ENCODE data around the gene ZNF503. TPM values are rescaled to one million over a fixed set of nuclear protein-coding genes. Genes with fewer than 3 reads are reported as not detected.

The ZNF503 gene
- total and polyA plus RNA-seq, 2 of the 8 experiments (the other 6 are each of a cell fraction or from before 2014, with no cell fraction given): 0.03 to 0.13 TPM

DNA sequence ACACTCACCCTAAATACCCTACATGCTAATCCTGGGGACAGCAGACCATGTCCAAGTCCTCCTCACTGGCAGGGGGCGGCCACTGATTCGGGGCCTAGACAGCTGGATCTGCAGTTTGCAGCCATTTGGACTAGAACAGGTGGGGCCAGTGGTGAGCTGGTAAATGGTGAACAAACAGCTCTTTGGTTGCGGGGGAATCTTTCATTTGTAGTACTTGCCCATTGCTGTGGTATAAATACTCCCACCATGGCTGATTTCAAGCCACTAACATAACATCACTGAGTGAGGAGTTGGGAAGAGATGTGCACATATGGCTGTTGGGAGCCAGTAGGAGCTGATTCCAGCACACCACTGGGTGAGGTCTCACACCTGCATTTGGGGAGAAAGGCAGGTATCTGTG lies 13.5 kb downstream of the ZNF503 start:
- Histone ChIP-seq H3K23me2 (ENCODE audit: low read depth, low read length) (no peaks in the 10 kb centered on the region), H2BK12ac (ENCODE audit: low read depth, low read length) (no peak overlapping the region), H2BK5ac (ENCODE audit: low read depth, low read length) (no peak overlapping the region), H2BK120ac (replicated peaks; ENCODE audit: low read depth, low read length) (no peak overlapping the region), H4K91ac (replicated peaks; ENCODE audit: insufficient read length, low read length) (no peak overlapping the region), H3K9me3 (ENCODE audit: insufficient read depth in 2 of 2, low read depth in 1 of 2, low read length in 1 of 2) (0 out of 4 replicates have a peak, but pooled peaks cover 0 to 2% of the 10 kb centered on the region in 2 experiments), H3K23ac (ENCODE audit: insufficient read length) (no peak overlapping the region), H3K27ac (ENCODE audit: low read depth, low read length) (no peak overlapping the region), H3K4me2 (ENCODE audit: insufficient read depth in 1 of 2, low read depth in 2 of 2, low read length in 2 of 2) (no peak overlapping the region), H2BK15ac (ENCODE audit: low read length) (no peak overlapping the region), H2AFZ (ENCODE audit: low read length) (no peak overlapping the region), H3K4me1 (replicated peaks in 1 of 4; ENCODE audit: control insufficient read depth in 3 of 4, insufficient read depth in 4 of 4, low read length in 3 of 4) (no peaks in the 10 kb centered on the region), H3K9ac (replicated peaks in 1 of 4; ENCODE audit: extremely low read depth in 1 of 4, low read depth in 3 of 4, low read length in 3 of 4) (no peak overlapping the region), H3K27me3 (replicated peaks in 1 of 4; ENCODE audit: control insufficient read depth in 3 of 4, extremely low read depth in 1 of 4, insufficient read depth in 3 of 4, low read length in 3 of 4) (peaks cover 0 to 21% (median 7%) of the 10 kb centered on the region in 4 experiments; a peak in 6 of 7 replicates), H3K4me3 (ENCODE audit: extremely low read depth in 1 of 4, insufficient read depth in 2 of 4, low read depth in 3 of 4, low read length in 4 of 4) (no peak overlapping the region), H4K20me1 (replicated peaks in 1 of 2; ENCODE audit: control insufficient read depth in 1 of 2, insufficient read depth in 2 of 2, low read length in 2 of 2) (no peaks in the 10 kb centered on the region), H3K18ac (ENCODE audit: extremely low read depth, low read length) (no peak overlapping the region), H2BK20ac (ENCODE audit: low read length) (no peak overlapping the region), H3K56ac (replicated peaks; ENCODE audit: insufficient read length, low read depth, low read length) (no peak overlapping the region), H3K14ac (ENCODE audit: insufficient read length) (no peak overlapping the region), H4K8ac (ENCODE audit: extremely low read depth, insufficient read depth, low read length) (no peak overlapping the region), H3K79me1 (ENCODE audit: low read depth, low read length) (no peaks in the 10 kb centered on the region), H3K4ac (replicated peaks; ENCODE audit: insufficient read length, low read depth, low read length) (no peak overlapping the region), H3K36me3 (ENCODE audit: control insufficient read depth in 2 of 4, insufficient read depth in 4 of 4, low read length in 3 of 4) (no peaks in the 10 kb centered on the region), H4K5ac (ENCODE audit: insufficient read length, low read depth, low read length) (no peak overlapping the region), H3K79me2 (ENCODE audit: control insufficient read depth in 1 of 2, insufficient read depth in 2 of 2, low read length in 2 of 2) (no peaks in the 10 kb centered on the region), H2AK5ac (ENCODE audit: low read depth, low read length) (no peak overlapping the region)
- no peak for TF ChIP-seq NRF1 (IDR thresholded peaks at IDR 0.05; ENCODE audit: low read depth, low read length)
- TF ChIP-seq JUN (IDR thresholded peaks at IDR 0.05; ENCODE audit: low read depth, low read length): no peak
- no peak for TF ChIP-seq KDM1A (IDR thresholded peaks at IDR 0.05; ENCODE audit: borderline replicate concordance, low read length)
- TF ChIP-seq, protein P1, sequence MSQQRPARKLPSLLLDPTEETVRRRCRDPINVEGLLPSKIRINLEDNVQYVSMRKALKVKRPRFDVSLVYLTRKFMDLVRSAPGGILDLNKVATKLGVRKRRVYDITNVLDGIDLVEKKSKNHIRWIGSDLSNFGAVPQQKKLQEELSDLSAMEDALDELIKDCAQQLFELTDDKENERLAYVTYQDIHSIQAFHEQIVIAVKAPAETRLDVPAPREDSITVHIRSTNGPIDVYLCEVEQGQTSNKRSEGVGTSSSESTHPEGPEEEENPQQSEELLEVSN (IDR thresholded peaks at IDR 0.05): no peak
- TF ChIP-seq SUZ12 (IDR thresholded peaks at IDR 0.05; ENCODE audit: low read length): no peak
- no peak for TF ChIP-seq POLR2AphosphoS5 (IDR thresholded peaks at IDR 0.05; ENCODE audit: low read depth, low read length)
- TF ChIP-seq BACH1 (IDR thresholded peaks at IDR 0.05; ENCODE audit: low read length): no peak
- no peak for TF ChIP-seq HDAC2 (IDR thresholded peaks at IDR 0.05; ENCODE audit: borderline replicate concordance in 1 of 2, low read depth in 2 of 2, low read length in 2 of 2)
- no peak for TF ChIP-seq GTF2F1 (IDR thresholded peaks at IDR 0.05; ENCODE audit: borderline replicate concordance, low read depth, low read length)
- TF ChIP-seq SP2 (IDR thresholded peaks at IDR 0.05; ENCODE audit: low read length): no peak
- TF ChIP-seq, protein P2, sequence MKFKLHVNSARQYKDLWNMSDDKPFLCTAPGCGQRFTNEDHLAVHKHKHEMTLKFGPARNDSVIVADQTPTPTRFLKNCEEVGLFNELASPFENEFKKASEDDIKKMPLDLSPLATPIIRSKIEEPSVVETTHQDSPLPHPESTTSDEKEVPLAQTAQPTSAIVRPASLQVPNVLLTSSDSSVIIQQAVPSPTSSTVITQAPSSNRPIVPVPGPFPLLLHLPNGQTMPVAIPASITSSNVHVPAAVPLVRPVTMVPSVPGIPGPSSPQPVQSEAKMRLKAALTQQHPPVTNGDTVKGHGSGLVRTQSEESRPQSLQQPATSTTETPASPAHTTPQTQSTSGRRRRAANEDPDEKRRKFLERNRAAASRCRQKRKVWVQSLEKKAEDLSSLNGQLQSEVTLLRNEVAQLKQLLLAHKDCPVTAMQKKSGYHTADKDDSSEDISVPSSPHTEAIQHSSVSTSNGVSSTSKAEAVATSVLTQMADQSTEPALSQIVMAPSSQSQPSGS (IDR thresholded peaks at IDR 0.05; ENCODE audit: low read length): no peak
- POLR2A ChIA-PET (ENCODE audit: partially characterized antibody): no interaction called here
- DNase-seq (ENCODE audit: low read depth in 1 of 2, low spot score in 2 of 2) (no peak), FAIRE-seq (no peak)
- WGBS, 2 experiments (ENCODE audit: extremely low coverage in 1 of 2, insufficient coverage in 1 of 2, insufficient read length in 1 of 2, insufficient replicate concordance in 2 of 2, low coverage in 1 of 2, low lambda C conversion rate in 2 of 2, missing lambda C conversion rate in 1 of 2): 90% methylated on average over 3 of the region's 3 CpGs; no CpG with 5 or more reads in 1 of the 2 experiments
- CTCF ChIA-PET (ENCODE audit: partially characterized antibody): interaction anchor here (0.6 to 0.9 kb wide), 2 partner anchors 263 to 1286 kb away, joined by 3 to 4 read pairs; no protein-coding TSS in a partner anchor
